HepG2 (cell line): ENCODE measurements around the gene RNASE8. TPM values are rescaled to one million over a fixed set of nuclear protein-coding genes. Genes with fewer than 3 reads are reported as not detected.
A peak's percentile ranks its signal among the peaks of the same experiment; 100 is the strongest.

ENCODE experiments used
- CREB1 ChIP-seq, 2 experiments: fragments of 450-650 bp in 1 of 2; IDR thresholded peaks; 2 replicates each; pipeline ENCODE4 v1.6.1; 2016 to 2017; ENCODE audit warnings: control low read depth in 1 of 2, mild to moderate bottlenecking in 1 of 2, missing compliant biosample characterization in 1 of 2, missing genetic modification characterization in 1 of 2
- GABPA ChIP-seq, 2 experiments: IDR thresholded peaks; 2 replicates each; pipeline ENCODE4 v1.6.1; 2011 to 2016; ENCODE audit warnings: low read depth in 2 of 2, low read length in 1 of 2, missing biosample characterization in 1 of 2, missing genetic modification characterization in 1 of 2
- HDAC2 ChIP-seq: sonication (generic); formaldehyde crosslinking; IDR thresholded peaks from 2 replicates; pipeline ENCODE4 v1.4.0; 2020; ENCODE audit warnings: missing genetic modification reagents
- POLR2G ChIP-seq: fragments of 200-400 bp; formaldehyde crosslinking; IDR thresholded peaks from 2 replicates; pipeline ENCODE4 v1.6.1; 2018; ENCODE audit warnings: mild to moderate bottlenecking, low read depth, low read length, moderate library complexity
- ZC3H4 ChIP-seq: sonication (generic); formaldehyde crosslinking; IDR thresholded peaks from 2 replicates; pipeline ENCODE4 v1.4.0; 2020; ENCODE audit warnings: missing genetic modification reagents, borderline replicate concordance
- ZFP1 ChIP-seq: IDR thresholded peaks from 2 replicates; pipeline ENCODE4 v1.6.1; 2016
- ZMYM4 ChIP-seq: sonication (generic); formaldehyde crosslinking; IDR thresholded peaks from 2 replicates; pipeline ENCODE4 v1.8.1; 2023; ENCODE audit warnings: mild to moderate bottlenecking, missing genetic modification reagents
- ZNF644 ChIP-seq: IDR thresholded peaks from 2 replicates; pipeline ENCODE4 v1.6.1; 2016; ENCODE audit warnings: low read depth
- ZNF772 ChIP-seq: sonication (generic); formaldehyde crosslinking; IDR thresholded peaks from 2 replicates; pipeline ENCODE4 v1.5.0; 2020; ENCODE audit warnings: mild to moderate bottlenecking, missing genetic modification reagents
- polyA plus RNA-seq, 8 experiments: library from polyadenylated mRNA; depleted of rRNA in 3 of 8; stranded (reverse) in 7 of 8; unstranded in 1 of 8; fragments of >200 nt; fragmentation: Illumina TruSeq in 4 of 8; extraction: Trizol in 4 of 8; gene quantifications; 2 replicates each; pipeline versions ENCODE4 v1.2.1 to v1.2.3, GENCODE V29; 2011 to 2016; ENCODE audit warnings: low read depth in 4 of 8, missing spikeins in 1 of 8, mixed read lengths in 1 of 8; ENCODE audit not compliant: insufficient read depth in 1 of 8
- total RNA-seq, 5 experiments: library from RNA; depleted of rRNA; stranded (reverse); fragments of >200 nt; fragmentation: Illumina TruSeq; extraction: Trizol; gene quantifications; 2 replicates each; pipeline ENCODE4 v1.2.3, GENCODE V29; 2016; ENCODE audit warnings: low read depth in 1 of 5
- TF ChIP-seq, protein P1 (sequence below): sonication (generic); formaldehyde crosslinking; IDR thresholded peaks from 2 replicates; pipeline ENCODE4 v1.9.0; 2022; ENCODE audit warnings: missing genetic modification reagents, mild to moderate bottlenecking, borderline replicate concordance
- TF ChIP-seq, protein P2 (sequence below), 2 experiments: sonication (generic) in 1 of 2; formaldehyde crosslinking in 1 of 2; IDR thresholded peaks; 2 replicates each; pipeline versions ENCODE4 v1.5.1 to v1.6.1; 2011 to 2020; ENCODE audit warnings: borderline replicate concordance in 1 of 2, low read depth in 1 of 2, low read length in 1 of 2, mild to moderate bottlenecking in 1 of 2, missing genetic modification reagents in 1 of 2, moderate library complexity in 1 of 2
- TF ChIP-seq, protein P3 (sequence below): sonication (generic); formaldehyde crosslinking; IDR thresholded peaks from 2 replicates; pipeline ENCODE4 v1.8.1; 2022; ENCODE audit warnings: low read depth, mild to moderate bottlenecking, missing genetic modification reagents
- TF ChIP-seq, protein P4 (sequence below): IDR thresholded peaks from 2 replicates; pipeline ENCODE4 v1.6.1; 2016; ENCODE audit warnings: low read depth, borderline replicate concordance
- TF ChIP-seq, protein P5 (sequence below): IDR thresholded peaks from 2 replicates; pipeline ENCODE4 v1.6.1; 2016; ENCODE audit warnings: low read depth
- TF ChIP-seq, protein P6 (sequence below): sonication (generic); formaldehyde crosslinking; IDR thresholded peaks from 2 replicates; pipeline ENCODE4 v1.4.0; 2020; ENCODE audit warnings: missing genetic modification reagents, borderline replicate concordance

The RNASE8 gene
- total and polyA plus RNA-seq, 2 of the 13 experiments (the other 11 are each of a cell fraction or from before 2014, with no cell fraction given) = not detected

DNA sequence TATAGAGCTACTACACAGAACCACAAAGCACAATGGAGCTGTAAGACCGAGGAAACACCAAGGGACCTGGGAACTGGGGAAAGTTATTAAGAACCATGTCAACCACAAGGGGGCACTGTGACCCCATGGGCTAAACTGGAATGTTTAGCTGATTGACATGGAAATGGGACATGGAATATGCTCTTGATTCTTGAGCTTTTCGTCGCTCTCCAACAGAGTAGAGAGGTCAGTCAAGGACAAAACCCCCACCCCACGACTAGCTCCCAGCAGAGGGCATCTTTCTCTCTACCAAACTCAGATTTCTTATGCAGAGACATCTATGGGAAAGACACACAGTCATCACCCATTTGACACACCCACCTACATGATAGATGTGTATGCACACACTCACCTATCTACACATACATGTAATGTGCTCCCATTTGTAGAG lies 42.8 kb upstream of the RNASE8 start (continued):
- TF ChIP-seq HDAC2 (0 out of 2 replicates have a peak, but pooled peaks have one; percentile 27), CREB1 (IDR thresholded peaks at IDR 0.05) (0 out of 2 replicates have a peak, but pooled peaks have one; percentile 1), CREB1 (CRISPR knock-in tag; IDR thresholded peaks at IDR 0.05) (no peak), ZMYM4 (CRISPR knock-in tag) (peak; percentile 69; the same call in 1 of the 2 replicates), POLR2G (no peak), ZFP1 (CRISPR knock-in tag) (peak; percentile 81), ZC3H4 (CRISPR knock-in tag) (peak; percentile 14; the same call in 1 of the 2 replicates), ZNF644 (CRISPR knock-in tag) (0 out of 2 replicates have a peak, but pooled peaks have one; percentile 38), ZNF772 (CRISPR knock-in tag) (peak; percentile 51; the same call in 1 of the 2 replicates), GABPA (IDR thresholded peaks at IDR 0.05; ENCODE audit: low read depth, low read length) (no peak), GABPA (CRISPR knock-in tag; IDR thresholded peaks at IDR 0.05; ENCODE audit: low read depth) (no peak)
- TF ChIP-seq, protein P1, sequence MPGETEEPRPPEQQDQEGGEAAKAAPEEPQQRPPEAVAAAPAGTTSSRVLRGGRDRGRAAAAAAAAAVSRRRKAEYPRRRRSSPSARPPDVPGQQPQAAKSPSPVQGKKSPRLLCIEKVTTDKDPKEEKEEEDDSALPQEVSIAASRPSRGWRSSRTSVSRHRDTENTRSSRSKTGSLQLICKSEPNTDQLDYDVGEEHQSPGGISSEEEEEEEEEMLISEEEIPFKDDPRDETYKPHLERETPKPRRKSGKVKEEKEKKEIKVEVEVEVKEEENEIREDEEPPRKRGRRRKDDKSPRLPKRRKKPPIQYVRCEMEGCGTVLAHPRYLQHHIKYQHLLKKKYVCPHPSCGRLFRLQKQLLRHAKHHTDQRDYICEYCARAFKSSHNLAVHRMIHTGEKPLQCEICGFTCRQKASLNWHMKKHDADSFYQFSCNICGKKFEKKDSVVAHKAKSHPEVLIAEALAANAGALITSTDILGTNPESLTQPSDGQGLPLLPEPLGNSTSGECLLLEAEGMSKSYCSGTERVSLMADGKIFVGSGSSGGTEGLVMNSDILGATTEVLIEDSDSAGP (CRISPR knock-in tag) = no peak
- TF ChIP-seq, protein P2, sequence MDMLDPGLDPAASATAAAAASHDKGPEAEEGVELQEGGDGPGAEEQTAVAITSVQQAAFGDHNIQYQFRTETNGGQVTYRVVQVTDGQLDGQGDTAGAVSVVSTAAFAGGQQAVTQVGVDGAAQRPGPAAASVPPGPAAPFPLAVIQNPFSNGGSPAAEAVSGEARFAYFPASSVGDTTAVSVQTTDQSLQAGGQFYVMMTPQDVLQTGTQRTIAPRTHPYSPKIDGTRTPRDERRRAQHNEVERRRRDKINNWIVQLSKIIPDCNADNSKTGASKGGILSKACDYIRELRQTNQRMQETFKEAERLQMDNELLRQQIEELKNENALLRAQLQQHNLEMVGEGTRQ (IDR thresholded peaks at IDR 0.05; ENCODE audit: low read depth, low read length) = no peak
- TF ChIP-seq, protein P2 (CRISPR knock-in tag; IDR thresholded peaks at IDR 0.05; ENCODE audit: borderline replicate concordance) = no peak
- TF ChIP-seq, protein P3, sequence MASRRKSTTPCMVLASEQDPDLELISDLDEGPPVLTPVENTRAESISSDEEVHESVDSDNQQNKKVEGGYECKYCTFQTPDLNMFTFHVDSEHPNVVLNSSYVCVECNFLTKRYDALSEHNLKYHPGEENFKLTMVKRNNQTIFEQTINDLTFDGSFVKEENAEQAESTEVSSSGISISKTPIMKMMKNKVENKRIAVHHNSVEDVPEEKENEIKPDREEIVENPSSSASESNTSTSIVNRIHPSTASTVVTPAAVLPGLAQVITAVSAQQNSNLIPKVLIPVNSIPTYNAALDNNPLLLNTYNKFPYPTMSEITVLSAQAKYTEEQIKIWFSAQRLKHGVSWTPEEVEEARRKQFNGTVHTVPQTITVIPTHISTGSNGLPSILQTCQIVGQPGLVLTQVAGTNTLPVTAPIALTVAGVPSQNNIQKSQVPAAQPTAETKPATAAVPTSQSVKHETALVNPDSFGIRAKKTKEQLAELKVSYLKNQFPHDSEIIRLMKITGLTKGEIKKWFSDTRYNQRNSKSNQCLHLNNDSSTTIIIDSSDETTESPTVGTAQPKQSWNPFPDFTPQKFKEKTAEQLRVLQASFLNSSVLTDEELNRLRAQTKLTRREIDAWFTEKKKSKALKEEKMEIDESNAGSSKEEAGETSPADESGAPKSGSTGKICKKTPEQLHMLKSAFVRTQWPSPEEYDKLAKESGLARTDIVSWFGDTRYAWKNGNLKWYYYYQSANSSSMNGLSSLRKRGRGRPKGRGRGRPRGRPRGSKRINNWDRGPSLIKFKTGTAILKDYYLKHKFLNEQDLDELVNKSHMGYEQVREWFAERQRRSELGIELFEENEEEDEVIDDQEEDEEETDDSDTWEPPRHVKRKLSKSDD (CRISPR knock-in tag) = 0 out of 2 replicates have a peak, but pooled peaks have one; percentile 37
- TF ChIP-seq, protein P4, sequence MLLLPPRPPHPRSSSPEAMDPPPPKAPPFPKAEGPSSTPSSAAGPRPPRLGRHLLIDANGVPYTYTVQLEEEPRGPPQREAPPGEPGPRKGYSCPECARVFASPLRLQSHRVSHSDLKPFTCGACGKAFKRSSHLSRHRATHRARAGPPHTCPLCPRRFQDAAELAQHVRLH (CRISPR knock-in tag) = peak; percentile 82; the same call in 1 of the 2 replicates
- TF ChIP-seq, protein P5, sequence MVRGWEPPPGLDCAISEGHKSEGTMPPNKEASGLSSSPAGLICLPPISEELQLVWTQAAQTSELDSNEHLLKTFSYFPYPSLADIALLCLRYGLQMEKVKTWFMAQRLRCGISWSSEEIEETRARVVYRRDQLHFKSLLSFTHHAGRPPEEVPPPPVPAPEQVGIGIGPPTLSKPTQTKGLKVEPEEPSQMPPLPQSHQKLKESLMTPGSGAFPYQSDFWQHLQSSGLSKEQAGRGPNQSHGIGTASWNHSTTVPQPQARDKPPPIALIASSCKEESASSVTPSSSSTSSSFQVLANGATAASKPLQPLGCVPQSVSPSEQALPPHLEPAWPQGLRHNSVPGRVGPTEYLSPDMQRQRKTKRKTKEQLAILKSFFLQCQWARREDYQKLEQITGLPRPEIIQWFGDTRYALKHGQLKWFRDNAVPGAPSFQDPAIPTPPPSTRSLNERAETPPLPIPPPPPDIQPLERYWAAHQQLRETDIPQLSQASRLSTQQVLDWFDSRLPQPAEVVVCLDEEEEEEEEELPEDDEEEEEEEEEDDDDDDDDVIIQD = peak; percentile 78
- TF ChIP-seq, protein P6, sequence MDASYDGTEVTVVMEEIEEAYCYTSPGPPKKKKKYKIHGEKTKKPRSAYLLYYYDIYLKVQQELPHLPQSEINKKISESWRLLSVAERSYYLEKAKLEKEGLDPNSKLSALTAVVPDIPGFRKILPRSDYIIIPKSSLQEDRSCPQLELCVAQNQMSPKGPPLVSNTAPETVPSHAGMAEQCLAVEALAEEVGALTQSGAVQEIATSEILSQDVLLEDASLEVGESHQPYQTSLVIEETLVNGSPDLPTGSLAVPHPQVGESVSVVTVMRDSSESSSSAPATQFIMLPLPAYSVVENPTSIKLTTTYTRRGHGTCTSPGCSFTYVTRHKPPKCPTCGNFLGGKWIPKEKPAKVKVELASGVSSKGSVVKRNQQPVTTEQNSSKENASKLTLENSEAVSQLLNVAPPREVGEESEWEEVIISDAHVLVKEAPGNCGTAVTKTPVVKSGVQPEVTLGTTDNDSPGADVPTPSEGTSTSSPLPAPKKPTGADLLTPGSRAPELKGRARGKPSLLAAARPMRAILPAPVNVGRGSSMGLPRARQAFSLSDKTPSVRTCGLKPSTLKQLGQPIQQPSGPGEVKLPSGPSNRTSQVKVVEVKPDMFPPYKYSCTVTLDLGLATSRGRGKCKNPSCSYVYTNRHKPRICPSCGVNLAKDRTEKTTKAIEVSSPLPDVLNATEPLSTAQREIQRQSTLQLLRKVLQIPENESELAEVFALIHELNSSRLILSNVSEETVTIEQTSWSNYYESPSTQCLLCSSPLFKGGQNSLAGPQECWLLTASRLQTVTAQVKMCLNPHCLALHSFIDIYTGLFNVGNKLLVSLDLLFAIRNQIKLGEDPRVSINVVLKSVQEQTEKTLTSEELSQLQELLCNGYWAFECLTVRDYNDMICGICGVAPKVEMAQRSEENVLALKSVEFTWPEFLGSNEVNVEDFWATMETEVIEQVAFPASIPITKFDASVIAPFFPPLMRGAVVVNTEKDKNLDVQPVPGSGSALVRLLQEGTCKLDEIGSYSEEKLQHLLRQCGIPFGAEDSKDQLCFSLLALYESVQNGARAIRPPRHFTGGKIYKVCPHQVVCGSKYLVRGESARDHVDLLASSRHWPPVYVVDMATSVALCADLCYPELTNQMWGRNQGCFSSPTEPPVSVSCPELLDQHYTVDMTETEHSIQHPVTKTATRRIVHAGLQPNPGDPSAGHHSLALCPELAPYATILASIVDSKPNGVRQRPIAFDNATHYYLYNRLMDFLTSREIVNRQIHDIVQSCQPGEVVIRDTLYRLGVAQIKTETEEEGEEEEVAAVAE = peak; percentile 58; the same call in 1 of the 2 replicates
